NCI-H345 treated with DMSO at 0.1 percent for 48 hours (cell line): ENCODE measurements around the gene PEDS1.
"Not testable (repeated sequence)": the region's sequence is repeated elsewhere in the genome, so short reads cannot be mapped to it uniquely, and the experiment has no call there.

ENCODE experiments used
- DNase-seq: peaks from one replicate; lab custom pipeline; 2025; ENCODE audit not compliant: unreplicated experiment; lab: John Stamatoyannopoulos, UW

PEDS1 gene

DNA sequence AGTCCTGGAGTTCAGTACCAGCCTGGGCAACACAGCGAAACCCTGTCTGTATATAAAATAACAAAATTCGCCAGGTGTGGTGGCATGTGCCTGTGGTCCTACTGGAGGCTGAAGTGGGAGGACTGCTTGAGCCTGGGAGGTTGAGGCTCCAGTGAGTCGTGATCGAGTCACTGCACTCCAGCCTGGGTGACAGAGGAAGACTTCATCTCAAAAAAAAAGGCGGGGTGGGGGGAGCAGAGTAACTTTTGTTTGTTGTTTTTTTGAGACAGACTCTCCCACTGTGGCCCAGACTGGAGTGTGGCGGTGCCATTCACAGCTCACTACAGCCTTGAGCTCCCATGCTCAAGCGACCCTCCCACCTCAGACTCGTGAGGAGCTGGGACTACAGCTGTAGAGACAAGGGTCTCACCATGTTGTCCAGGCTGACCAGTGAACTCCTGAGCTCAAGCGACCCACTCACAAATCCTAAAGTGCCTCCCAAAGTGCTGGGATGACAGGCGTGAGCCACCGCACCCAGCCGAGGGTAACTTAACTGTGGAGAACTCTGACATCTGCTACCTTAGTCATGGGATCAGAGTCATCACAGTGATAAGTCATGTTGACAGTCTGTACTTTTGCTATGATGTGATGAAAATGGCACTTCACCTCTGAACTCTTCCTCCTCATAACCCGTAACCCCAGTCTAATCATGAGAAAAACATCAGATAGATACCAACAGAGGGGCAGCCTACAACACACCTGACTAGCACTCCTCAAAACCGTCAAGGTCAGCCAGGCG, 16.5 kb downstream of the PEDS1 start:
- DNase-seq, result no peak

DNA sequence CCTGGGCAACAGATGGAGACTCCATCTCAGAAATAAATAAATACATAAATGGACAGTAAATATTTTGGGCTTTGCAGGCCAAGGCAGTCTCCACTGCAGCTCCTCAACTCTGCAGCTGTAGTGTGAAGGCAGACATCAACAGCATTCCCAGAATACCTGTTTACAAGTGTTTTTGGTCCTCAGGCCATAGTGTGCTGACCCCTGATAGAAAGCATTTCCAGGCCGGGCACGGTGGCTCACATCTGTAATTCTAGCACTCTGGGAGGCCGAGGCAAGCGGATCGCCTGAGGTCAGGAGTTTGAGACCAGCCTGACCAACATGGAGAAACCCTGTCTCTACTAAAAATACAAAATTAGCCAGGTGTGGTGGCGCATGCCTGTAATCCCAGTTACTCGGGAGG, 18.4 kb downstream of the PEDS1 start:
- DNase-seq, result not testable (repeated sequence)

- DNase-seq, result no peak
Measured at GRCh38 chr20:50133474-50134217, 19.9 kb downstream of the PEDS1 start.

- DNase-seq, result no peak
Measured at GRCh38 chr20:50133041-50133440, 20.5 kb downstream of the PEDS1 start.

DNA sequence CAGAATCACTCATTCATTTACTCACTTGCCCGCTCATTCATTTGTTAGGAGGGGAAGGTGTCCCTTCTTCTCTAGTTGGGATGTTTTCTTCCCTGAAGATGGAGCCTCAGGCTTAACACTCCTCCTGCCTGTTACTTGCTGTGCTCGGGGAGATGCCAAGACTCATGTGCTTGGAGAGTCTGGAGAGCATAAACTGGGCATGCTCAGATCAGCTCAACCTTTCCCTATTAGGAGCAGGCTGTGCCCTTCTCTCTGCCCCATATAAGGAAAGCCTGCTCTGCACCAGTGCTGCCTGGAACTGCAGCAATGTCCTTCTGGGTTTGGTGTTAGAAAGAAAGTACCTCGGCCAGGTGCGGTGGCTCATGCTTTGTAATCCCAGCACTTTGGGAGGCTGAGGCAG, 22.5 kb downstream of the PEDS1 start:
- no peak for DNase-seq

DNA sequence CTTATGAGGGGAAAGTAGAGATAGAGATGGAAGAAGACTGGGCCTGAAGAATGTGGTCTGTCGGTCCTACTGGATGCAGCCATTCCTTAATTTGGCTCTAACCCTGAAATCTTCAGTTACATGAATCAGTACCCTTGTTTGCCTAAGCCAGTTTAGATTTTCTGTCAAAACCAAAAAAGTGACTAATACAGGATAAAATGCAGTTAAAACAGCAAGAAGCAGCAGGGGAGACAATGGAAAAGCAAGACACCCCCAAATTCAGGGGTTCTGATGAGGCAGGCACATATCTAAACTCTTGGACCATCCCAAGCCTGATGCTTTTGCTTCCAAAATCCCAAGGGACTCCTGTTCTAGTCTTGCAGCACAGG, 23.2 kb downstream of the PEDS1 start:
- DNase-seq, result no peak

DNA sequence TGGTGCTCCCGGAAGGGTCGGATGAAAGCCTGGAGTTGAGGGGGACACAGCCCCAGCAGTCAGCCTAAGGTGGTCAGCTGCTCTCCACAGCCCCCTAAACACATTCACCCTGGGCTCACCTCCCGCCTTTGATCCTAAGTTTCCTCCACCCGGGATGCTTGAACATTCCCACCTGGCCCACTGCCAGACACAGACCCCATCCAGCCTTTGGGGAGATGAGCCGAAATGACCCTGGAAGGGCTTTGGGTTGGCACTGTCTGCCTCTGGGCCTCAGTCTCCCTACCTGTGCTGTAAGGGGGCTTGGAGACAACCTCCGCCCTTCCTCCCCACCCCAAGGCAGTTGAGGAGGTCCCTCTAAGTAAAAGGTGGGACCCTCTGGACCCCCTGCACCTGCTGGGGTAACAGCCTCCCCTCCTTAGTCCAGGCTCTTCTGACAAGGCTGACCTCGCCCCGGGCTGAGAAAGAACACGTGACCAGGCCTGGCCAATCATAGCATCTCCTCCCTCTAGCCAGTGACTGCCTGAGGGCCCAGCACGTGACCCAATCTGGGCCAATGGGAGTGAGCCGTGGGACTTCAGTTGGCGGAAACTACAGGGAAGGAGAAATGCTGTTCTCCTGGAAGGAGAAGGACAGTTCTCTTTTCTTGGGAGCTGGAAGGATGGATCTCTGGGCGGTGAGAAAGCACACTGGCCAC, 23.7 kb downstream of the PEDS1 start:
- DNase-seq, result no peak

DNA sequence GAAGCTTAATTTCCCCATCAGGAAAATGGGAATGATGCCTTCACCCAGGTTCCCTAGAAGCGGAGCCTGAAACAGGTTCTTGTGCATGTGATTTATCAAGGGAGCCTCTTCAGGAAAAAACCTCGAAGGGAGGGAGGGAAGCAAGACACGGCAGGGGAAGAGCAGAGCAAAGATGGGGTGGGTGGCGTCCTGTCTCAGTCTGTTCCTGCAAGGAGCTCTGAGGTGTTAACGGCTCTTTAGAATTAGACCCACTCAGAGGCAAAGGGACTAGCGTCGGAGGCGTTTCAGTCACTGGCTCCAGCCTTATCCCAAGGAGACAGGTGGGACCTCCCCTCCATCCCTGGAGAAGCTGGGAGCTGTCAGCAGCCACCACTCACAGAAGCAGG, 25.0 kb downstream of the PEDS1 start:
- DNase-seq, result no peak

DNA sequence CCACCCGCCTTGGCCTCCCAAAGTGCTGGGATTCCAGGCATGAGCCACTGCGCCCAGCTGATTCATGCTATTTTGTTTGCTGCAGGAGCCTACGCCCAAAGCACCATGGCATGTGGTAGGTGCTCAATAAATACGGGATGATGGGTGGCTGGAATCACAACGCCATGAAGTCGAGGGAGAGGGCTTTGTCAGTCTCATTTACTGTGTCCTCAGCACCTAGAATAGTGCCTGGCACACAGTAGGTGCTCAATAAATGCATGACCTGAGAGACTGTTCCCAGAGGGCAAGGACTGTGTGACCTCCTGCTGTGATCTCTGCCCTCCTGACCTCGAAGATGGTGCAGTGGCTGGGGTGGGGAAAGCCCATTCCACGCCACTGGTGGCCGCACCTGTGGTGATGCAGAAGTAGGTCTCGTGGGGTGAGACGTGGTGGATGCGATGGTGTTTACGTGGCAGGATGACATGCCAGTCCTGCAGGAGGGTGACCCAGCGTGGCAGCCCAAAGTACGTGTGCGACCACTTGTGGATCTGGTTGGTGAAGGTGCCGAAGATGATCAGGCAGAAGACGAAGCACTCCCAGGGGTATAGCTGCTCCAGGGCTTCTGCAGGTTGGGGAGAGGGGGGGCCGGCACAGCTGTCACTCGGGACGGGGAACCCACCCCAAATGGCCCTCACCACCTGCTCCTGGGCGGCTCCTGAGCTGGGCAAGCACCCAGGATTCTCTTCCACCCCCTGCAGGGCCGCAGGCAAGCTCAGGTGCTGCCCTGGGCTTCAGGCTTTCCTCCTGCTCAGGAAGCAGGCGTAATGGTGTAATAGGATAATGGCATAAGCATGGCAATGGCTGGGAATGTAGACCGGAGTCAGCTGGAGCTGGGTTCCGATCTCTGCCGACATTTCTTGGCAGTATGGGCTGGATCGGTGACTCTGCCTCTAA, 25.7 kb downstream of the PEDS1 start:
- no peak for DNase-seq

- no peak for DNase-seq
Measured at GRCh38 chr20:50126662-50127061, 26.9 kb downstream of the PEDS1 start.

DNA sequence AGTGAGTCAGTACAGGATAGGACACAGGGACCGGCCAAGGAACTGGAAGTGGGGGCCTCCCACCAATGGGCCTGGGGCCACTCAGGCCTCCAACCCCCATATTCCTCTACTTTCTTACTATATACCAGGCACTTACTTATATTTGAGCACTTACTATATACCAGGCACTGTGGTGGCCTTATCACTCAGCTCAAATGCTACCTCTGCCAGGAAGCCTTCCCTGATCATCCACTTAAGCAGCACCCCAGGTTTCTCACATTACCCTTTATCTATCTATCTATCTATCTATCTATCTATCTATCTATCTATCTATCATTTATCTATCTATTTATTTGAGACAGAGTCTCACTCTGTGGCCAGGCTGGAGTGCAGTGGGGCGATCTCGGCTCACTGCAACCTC, 28.2 kb downstream of the PEDS1 start:
- no peak for DNase-seq

- no peak for DNase-seq
Measured at GRCh38 chr20:50124496-50124895, 29.0 kb downstream of the PEDS1 start.

GRCh38 chr20:50123418-50123817, 30.1 kb downstream of the PEDS1 start:
- no peak for DNase-seq

- no peak for DNase-seq
Measured at GRCh38 chr20:50122763-50123162, 30.8 kb downstream of the PEDS1 start.

DNA sequence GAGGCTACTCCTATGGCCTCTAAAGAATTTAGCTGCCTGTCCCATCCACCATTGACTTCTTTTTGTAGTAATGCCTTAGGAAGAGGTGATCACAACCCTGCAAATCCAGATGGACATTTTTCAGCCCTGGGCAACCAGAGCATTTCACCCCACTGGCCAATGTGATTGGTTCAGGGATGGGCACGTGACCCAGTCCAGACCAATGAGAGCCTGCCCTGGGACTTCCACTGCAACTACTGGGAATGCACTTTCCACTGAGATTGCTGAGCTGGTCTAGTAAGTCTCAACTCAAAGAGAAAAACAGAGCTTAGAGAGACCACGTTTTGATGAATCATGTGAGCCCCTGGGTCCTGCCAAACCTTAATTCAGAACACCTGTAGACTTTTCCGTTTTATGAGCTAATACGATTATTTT, 31.7 kb downstream of the PEDS1 start:
- DNase-seq, result no peak

GRCh38 chr20:50120935-50121693, 32.4 kb downstream of the PEDS1 start:
- DNase-seq, result peak; percentile 60

DNA sequence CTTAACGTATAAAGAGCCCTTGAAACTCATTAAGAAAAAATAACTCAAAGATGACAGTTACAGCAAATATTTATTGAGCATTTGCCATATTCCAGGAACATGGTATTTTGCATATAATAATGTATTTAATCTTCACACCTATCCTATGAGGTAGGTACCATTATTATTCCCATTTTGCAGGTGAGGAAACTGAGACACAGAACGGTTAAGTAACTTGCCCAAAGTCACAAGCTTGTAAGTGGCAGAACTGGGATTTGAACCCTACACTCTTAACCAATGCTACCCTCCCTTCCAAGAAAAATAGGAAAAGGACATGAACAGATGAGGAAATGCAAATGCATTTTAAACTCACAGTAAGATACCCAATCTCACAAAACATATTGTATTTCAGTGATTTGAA, 35.3 kb downstream of the PEDS1 start:
- DNase-seq, result no peak

DNA sequence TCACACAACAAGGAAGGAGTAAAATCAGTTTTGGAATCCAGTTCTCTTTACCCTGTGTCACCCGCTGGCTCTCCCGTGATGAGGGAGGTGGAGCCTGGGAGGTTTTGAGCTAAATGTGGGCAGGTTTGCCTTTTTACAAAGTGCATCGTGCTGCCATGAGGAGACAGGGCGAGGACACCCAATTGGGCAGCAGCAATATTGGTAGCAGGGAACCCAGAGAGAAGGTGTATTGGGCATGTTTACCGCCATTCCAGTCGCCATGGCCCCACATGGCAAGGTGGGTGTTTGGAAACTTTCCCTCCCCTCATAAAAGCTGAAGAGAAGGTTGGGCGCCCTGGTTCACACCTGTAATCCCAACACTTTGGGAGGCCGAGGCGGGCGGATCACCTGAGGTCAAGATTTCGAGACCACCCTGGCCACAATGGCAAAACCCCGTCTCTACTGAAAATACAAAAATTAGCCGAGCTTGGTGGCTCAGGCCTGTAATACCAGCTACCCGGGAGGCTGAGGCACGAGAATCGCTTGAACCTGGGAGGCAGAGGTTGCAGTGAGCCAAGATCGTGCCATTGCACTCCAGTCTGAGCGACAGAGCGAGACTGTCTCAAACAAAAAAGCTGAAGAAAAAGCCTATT, 37.0 kb downstream of the PEDS1 start:
- DNase-seq, result no peak

DNA sequence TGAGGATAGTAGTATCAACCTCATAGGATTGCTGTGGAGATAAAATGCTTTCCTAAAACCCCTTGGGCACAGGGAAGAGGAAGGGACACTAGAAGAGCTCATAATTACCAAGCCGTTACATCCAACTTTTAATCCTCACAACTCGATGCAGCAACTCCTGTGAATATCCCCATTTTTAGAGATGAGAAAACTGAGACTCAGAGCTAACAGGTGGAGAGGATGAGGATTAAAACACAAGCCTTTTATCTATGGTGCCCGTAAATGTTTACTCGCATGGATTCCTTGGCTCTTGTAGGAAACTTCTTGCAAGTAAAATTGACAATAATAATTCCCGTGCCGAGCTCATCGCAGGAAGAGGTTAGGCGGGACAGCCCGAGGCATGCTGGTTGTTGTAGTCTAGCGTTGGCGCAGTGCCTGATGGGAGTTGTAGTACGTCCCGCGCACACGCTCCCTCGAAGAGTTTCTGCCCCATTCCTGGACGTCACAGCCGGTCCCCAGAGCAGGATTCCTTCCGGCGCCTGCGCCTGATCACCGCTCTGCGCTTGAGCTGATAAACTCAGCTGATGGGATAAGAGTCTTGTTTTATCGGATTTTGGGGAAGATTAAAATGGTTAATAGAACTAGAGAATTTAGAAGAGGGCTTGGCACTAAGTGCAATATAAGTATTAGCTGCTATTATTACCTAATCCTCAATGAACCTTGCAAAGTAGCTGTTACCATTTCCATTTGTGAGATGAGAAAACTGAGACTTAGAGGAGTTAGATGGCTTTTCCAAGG, 37.7 kb downstream of the PEDS1 start:
- DNase-seq, result peak; percentile 97
